Measurements from ENCODE around the gene ANXA7.
"Not testable (repeated sequence)": the region's sequence is repeated elsewhere in the genome, so short reads cannot be mapped to it uniquely, and the experiment has no call there.

- TF ChIP-seq EZH2 (IDR thresholded peaks at IDR 0.05); POLR2AphosphoS5 (IDR thresholded peaks at IDR 0.05; ENCODE audit: borderline replicate concordance, low read depth, low read length): not testable (repeated sequence)
Observed at GRCh38 chr10:73328523-73328922, 85.3 kb downstream of the ANXA7 start.
